Astrocyte (in vitro differentiated cells and primary cell): ENCODE data around the gene PPA1. TPM values are rescaled to one million over a fixed set of nuclear protein-coding genes. Genes with fewer than 3 reads are reported as not detected.

Experiments
- DNase-seq: peaks from one replicate; pipeline ENCODE4 v3.0.0-alpha.2; 2010; ENCODE audit warnings: low read depth
- FAIRE-seq: peaks from 2 replicates; lab custom pipeline; 2011; peaks lifted over from hg19 to GRCh38; lab: Jason Lieb, UNC
- H2AFZ ChIP-seq: 2 replicates; pipeline ENCODE4 v1.6.0; 2012; ENCODE audit warnings: low read depth, low read length, inconsistent platforms
- H3K27ac ChIP-seq: 2 replicates; pipeline ENCODE4 v1.5.1; 2011; ENCODE audit warnings: low read depth, low read length, inconsistent platforms
- H3K27me3 ChIP-seq: 2 replicates; pipeline ENCODE4 v1.6.0; 2011; ENCODE audit warnings: low read length, inconsistent platforms; ENCODE audit not compliant: insufficient read depth
- H3K36me3 ChIP-seq: 2 replicates; pipeline ENCODE4 v1.5.1; 2011; ENCODE audit warnings: low read length, inconsistent platforms; ENCODE audit not compliant: insufficient read depth
- H3K4me1 ChIP-seq: 2 replicates; pipeline ENCODE4 v1.5.1; 2011; ENCODE audit warnings: low read length, inconsistent platforms; ENCODE audit not compliant: insufficient read depth
- H3K4me2 ChIP-seq: 2 replicates; pipeline ENCODE4 v1.6.0; 2012; ENCODE audit warnings: low read length, inconsistent platforms
- H3K4me3 ChIP-seq: 2 replicates; pipeline ENCODE4 v1.5.1; 2011; ENCODE audit warnings: low read depth, mild to moderate bottlenecking, low read length, inconsistent platforms; ENCODE audit not compliant: insufficient read depth
- H3K79me2 ChIP-seq: 2 replicates; pipeline ENCODE4 v1.6.0; 2012; ENCODE audit warnings: mild to moderate bottlenecking, low read length, inconsistent platforms; ENCODE audit not compliant: insufficient read depth
- H3K9ac ChIP-seq: 2 replicates; pipeline ENCODE4 v1.6.0; 2012; ENCODE audit warnings: mild to moderate bottlenecking, low read length, inconsistent platforms
- H3K9me3 ChIP-seq: 2 replicates; pipeline ENCODE4 v1.5.1; 2012; ENCODE audit warnings: low read depth, mild to moderate bottlenecking, low read length, inconsistent platforms; ENCODE audit not compliant: insufficient read depth
- H4K20me1 ChIP-seq: 2 replicates; pipeline ENCODE4 v1.6.0; 2012; ENCODE audit warnings: low read length, inconsistent platforms; ENCODE audit not compliant: insufficient read depth
- H3K27ac Mint-ChIP-seq: one replicate; pipeline ENCODE4 v1.8.0; 2021; ENCODE audit warnings: mild to moderate bottlenecking, mixed read lengths; ENCODE audit not compliant: unreplicated experiment
- H3K27me3 Mint-ChIP-seq: one replicate; pipeline ENCODE4 v1.8.0; 2021; ENCODE audit warnings: low read depth, mixed read lengths; ENCODE audit not compliant: unreplicated experiment
- H3K36me3 Mint-ChIP-seq: one replicate; pipeline ENCODE4 v1.8.0; 2021; ENCODE audit warnings: low read depth, mixed read lengths; ENCODE audit not compliant: unreplicated experiment
- H3K4me1 Mint-ChIP-seq: one replicate; pipeline ENCODE4 v1.8.0; 2021; ENCODE audit warnings: low read depth, mixed read lengths; ENCODE audit not compliant: unreplicated experiment
- H3K4me3 Mint-ChIP-seq: one replicate; pipeline ENCODE4 v1.8.0; 2021; ENCODE audit warnings: mild to moderate bottlenecking, moderate library complexity, mixed read lengths; ENCODE audit not compliant: unreplicated experiment
- H3K9me3 Mint-ChIP-seq: one replicate; pipeline ENCODE4 v1.8.0; 2021; ENCODE audit warnings: mild to moderate bottlenecking, mixed read lengths; ENCODE audit not compliant: unreplicated experiment
- EZH2 ChIP-seq: IDR thresholded peaks from 2 replicates; pipeline ENCODE4 v1.6.1; 2012; ENCODE audit warnings: mild to moderate bottlenecking, low read length, inconsistent platforms; ENCODE audit not compliant: insufficient read depth
- total RNA-seq: library from RNA; stranded (reverse); gene quantifications from 2 replicates; pipeline ENCODE4 v1.2.1, GENCODE V29; 2021
- TF ChIP-seq, protein P1 (sequence below): IDR thresholded peaks from 2 replicates; pipeline ENCODE4 v1.5.1; 2011; ENCODE audit warnings: low read depth, mild to moderate bottlenecking, inconsistent platforms, low read length, moderate library complexity; ENCODE audit not compliant: insufficient read depth

PPA1 gene
- total RNA-seq, 1 donor from 2014 or later, result 108 TPM

DNA sequence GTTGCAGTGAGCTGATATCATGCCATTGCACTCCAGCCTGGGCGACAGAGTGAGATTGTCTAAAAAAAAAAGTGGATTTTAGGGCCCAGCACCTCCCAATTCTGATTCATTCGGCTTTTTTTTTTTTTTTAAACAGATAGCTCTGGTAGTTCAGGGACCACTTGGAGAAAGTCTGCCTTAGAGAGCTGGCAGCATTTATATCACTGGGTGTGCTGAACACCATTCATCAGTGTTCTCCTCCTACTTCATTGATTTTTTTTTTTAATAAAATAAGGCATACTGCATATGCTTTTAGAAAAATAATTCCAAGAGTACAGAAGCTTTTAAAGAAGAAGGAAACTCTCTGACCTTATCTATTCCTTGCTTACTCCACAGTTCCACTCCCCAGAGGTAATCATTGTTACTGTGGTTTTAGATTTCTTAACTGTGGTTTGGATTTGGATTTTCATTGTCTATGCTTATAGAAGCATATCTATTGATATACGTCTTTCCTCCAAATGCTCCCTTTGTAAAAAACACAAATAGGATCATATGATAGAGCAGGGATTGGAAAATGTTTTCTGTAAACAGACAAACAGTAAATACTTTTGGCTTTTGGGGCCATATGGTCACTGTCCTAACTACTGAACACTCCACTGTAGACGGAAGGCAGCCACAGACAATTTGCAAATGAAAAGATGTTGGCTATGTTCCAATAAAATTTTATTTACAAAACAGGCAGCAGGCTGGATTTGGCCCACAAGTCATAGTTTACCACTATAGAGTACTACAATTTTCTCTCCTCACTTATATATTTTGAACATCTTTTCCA lies 41.9 kb downstream of the PPA1 start:
- H3K27me3 Mint-ChIP-seq, result peaks cover 4% of the 10 kb centered on the region
- no peak for TF ChIP-seq EZH2
- TF ChIP-seq, protein P1, sequence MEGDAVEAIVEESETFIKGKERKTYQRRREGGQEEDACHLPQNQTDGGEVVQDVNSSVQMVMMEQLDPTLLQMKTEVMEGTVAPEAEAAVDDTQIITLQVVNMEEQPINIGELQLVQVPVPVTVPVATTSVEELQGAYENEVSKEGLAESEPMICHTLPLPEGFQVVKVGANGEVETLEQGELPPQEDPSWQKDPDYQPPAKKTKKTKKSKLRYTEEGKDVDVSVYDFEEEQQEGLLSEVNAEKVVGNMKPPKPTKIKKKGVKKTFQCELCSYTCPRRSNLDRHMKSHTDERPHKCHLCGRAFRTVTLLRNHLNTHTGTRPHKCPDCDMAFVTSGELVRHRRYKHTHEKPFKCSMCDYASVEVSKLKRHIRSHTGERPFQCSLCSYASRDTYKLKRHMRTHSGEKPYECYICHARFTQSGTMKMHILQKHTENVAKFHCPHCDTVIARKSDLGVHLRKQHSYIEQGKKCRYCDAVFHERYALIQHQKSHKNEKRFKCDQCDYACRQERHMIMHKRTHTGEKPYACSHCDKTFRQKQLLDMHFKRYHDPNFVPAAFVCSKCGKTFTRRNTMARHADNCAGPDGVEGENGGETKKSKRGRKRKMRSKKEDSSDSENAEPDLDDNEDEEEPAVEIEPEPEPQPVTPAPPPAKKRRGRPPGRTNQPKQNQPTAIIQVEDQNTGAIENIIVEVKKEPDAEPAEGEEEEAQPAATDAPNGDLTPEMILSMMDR, result no peak
- H3K36me3 Mint-ChIP-seq, result no peaks in the 10 kb centered on the region
- H3K4me3 Mint-ChIP-seq, result peak overlapping the region; percentile 17
- H3K4me3 ChIP-seq, result no peak overlapping the region
- no peaks in the 10 kb centered on the region for H3K36me3 ChIP-seq
- no peaks in the 10 kb centered on the region for H4K20me1 ChIP-seq
- no peaks in the 10 kb centered on the region for H3K27me3 ChIP-seq
- H3K9me3 ChIP-seq, result no peaks in the 10 kb centered on the region
- H3K9me3 Mint-ChIP-seq, result no peaks in the 10 kb centered on the region
- H3K79me2 ChIP-seq, result no peaks in the 10 kb centered on the region
- H3K4me1 Mint-ChIP-seq, result peaks cover 24% of the 10 kb centered on the region
- H3K27ac Mint-ChIP-seq, result no peak overlapping the region
- peaks cover 13% of the 10 kb centered on the region for H3K4me1 ChIP-seq
- peak; percentile 43 for DNase-seq
- no peak overlapping the region for H3K27ac ChIP-seq
- H2AFZ ChIP-seq, result no peak overlapping the region
- peak overlapping the region; percentile 9 for H3K4me2 ChIP-seq
- no peak for FAIRE-seq
- no peak overlapping the region for H3K9ac ChIP-seq

DNA sequence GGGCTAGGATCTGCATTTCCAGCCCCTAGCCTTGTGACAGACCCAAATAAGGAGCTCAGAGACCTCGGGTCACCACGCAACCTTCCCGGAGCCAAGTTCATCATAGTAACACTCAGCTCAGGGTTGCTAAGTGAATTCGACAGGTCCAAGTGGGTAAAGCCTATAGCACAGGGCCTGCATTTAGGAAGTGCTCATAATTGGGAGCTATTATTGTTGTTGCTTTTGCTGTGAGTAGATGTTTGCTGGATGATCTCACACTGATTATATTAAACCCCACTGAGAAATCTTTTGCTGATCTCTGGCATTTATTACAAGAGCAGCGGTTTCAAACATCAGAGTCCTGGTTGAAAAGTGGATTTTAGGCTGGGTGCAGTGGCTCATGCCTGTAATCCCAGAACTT lies 42.6 kb downstream of the PPA1 start:
- Histone ChIP-seq H3K36me3 (no peaks in the 10 kb centered on the region), H3K9me3 (no peaks in the 10 kb centered on the region), H3K27ac (no peak overlapping the region), H3K27me3 (no peaks in the 10 kb centered on the region), H3K4me1 (peaks cover 13% of the 10 kb centered on the region), H3K4me2 (no peak overlapping the region), H4K20me1 (no peaks in the 10 kb centered on the region), H3K4me3 (no peak overlapping the region), H3K79me2 (no peaks in the 10 kb centered on the region), H2AFZ (no peak overlapping the region), H3K9ac (no peak overlapping the region)
- Mint-ChIP-seq H3K27me3 (peaks cover 5% of the 10 kb centered on the region), H3K27ac (no peak overlapping the region), H3K9me3 (no peaks in the 10 kb centered on the region), H3K4me3 (no peak overlapping the region), H3K4me1 (peaks cover 24% of the 10 kb centered on the region), H3K36me3 (no peaks in the 10 kb centered on the region)
- FAIRE-seq (no peak), DNase-seq (no peak)
- no peak for TF ChIP-seq EZH2
- TF ChIP-seq, protein P1, result no peak

DNA sequence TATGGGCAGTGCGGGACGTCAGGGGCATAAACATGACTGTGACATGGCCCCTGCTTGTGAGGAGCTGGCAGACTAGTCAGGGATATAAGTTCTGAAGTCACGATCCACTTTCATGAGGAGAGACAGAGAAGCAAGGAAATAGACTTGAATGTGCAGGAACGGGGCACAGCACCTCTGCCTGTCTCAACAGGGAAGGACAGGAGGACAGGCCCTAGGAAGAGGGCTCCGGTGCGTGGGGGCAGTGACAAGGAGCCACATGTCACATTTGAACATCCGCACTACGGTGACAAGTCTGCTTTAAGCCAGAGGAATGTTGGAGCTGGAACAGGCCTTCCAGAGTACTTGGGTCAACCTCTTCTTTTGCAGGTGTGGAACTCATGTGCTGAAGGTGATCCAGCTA lies 43.1 kb downstream of the PPA1 start:
- TF ChIP-seq EZH2, result no peak
- TF ChIP-seq, protein P1, result no peak
- H3K79me2 ChIP-seq, result no peaks in the 10 kb centered on the region
- no peak overlapping the region for H2AFZ ChIP-seq
- H3K4me1 ChIP-seq, result peaks cover 13% of the 10 kb centered on the region
- no peaks in the 10 kb centered on the region for H3K27me3 ChIP-seq
- H3K9me3 ChIP-seq, result no peaks in the 10 kb centered on the region
- no peak overlapping the region for H3K27ac ChIP-seq
- H3K36me3 ChIP-seq, result no peaks in the 10 kb centered on the region
- no peak overlapping the region for H3K4me2 ChIP-seq
- DNase-seq, result no peak
- no peak for FAIRE-seq
- H3K9ac ChIP-seq, result no peak overlapping the region
- Mint-ChIP-seq H3K36me3 (no peaks in the 10 kb centered on the region), H3K4me3 (no peak overlapping the region), H3K4me1 (peaks cover 24% of the 10 kb centered on the region), H3K27me3 (peaks cover 6% of the 10 kb centered on the region), H3K9me3 (no peaks in the 10 kb centered on the region), H3K27ac (no peak overlapping the region)
- H3K4me3 ChIP-seq, result no peak overlapping the region
- H4K20me1 ChIP-seq, result no peaks in the 10 kb centered on the region
